HG03097 (cell line): ENCODE data around the gene SCGB1A1.

Experiments used
- ATAC-seq: cut with Tn5 transposase; IDR thresholded peaks from one replicate; pipeline ENCODE4 v1.9.1; 2021; ENCODE audit not compliant: unreplicated experiment, low FRiP score

SCGB1A1 gene

DNA sequence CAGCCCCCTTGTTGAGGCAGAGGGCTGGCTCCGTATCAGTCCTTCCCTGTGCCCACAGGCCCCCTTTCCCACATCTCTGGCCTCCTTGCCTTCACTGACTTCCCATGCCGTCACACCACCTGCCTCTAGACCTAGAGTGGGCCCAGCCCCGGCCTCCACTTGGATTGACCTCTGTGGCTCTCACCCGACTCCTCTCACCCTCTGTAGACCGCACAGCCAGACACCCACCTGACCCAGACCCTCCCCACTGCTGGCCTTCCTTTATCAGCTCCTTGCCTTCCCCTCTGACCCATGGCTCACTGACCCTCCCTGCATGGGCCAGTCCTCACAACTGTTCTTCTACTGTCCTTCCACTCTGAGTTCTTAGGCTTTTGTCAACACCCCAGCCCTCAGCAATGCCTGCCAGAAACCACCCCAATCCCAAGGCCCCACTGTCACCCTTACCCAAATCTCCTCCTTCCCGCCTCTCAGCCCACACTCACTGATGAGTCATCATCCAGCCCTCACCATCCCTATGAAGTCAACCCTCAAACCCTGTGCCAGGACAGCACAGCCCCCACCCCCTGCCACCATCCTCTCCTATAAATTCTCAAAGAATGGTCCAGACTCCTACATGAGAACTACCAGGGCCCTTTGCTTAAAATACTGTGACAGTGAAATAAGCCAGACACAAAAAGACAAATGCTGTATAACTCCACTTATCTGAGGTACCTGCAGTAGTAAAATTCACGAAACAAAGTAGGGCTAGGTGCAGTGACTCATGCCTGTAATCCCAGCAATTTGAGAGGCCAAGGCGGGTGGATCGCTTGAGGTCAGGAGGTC is 53.4 kb downstream of the SCGB1A1 start:
- ATAC-seq, result no peak
